HG02642 (cell line): Measurements from ENCODE around the gene TSPAN9.

Experiments
- ATAC-seq: cut with Tn5 transposase; IDR thresholded peaks from one replicate; pipeline ENCODE4 v1.9.1; 2021; ENCODE audit warnings: mild to moderate bottlenecking; ENCODE audit not compliant: unreplicated experiment, poor library complexity

The TSPAN9 gene

DNA sequence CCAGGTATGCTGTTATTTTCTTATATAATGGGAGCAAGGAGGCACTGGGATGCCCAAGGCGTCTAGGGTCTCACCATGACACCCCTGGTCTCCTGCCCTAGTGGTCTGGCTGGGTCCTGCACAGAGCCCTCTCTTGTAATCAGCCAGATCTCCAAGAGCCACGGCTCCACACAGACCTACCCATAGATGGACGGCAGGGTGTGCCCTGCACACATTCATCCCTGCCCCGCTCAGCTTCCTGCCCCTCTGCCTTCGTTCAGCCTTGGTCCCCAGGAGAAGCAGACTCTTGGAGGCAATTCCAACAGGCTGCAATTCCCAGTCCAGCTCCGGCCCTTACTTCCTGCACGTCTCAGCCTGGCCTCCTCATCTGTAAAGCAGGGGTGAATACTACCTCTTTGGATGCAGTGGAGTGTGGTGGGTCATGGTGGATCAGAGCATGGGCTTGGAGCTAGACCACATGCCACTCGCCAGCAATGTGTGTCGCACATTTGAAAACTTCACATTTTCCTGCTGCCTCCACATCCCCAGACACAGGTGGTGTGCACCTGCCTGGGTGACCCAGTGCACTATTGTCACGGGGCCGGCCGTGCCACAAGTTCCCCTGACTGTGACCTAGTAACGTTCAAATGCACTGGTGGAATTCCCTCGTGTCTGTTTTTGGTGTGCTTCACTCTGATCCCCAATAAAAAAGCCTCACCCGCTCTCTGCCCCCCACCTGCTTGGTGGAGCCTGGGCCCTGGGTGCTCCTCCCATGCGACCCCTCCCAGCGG is 242.7 kb downstream of the TSPAN9 start:
- no peak for ATAC-seq

DNA sequence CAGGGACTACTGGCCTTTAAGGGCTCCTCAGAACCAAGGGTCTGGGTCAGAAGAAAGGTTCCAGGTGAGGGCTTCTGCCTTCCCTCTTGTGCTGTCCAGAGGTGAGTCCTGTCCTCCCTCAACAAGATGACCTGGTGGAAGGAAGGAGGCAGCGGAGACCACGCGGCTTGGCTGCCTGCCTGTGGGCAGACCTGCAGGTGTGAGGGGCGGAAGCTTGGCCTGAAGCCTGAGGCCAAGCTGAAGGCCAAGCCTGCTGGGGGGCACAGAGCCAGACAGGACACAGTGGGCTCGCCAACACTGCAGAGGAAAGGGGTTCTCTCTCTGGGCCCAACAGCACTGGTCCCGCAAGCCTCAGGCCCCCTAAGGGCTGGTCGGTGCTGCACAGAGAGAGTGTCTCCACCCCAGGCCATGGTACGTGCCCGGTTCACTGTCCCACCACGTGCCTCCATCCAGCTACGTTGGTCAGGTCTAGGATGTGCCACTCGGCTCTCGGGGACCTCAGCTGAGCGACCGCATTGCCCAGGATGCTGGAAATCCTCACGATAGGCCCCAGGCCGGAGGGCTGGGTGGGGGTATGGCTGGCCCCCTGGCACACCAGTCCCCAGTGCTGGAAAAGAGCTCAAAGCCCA is 243.8 kb downstream of the TSPAN9 start:
- no peak for ATAC-seq

DNA sequence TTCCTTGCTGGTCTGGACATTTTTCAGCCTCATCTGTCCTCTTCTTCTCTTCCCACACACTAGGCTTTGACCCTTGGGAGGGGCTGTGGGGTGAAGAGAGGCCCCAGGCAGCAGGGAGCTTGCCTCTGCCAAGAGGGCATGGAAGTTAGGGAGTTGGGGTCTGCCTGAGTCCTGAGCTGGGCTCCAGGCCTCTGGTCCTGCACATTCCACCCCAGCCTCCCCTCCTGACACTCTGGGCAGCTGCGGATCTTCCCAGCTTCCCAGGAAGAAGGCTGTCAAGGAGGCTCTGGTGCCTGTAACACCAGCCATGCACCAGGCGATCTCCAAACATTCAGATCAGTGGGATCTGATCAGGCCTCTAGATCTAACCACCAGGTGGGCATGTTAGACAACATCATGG is 244.7 kb downstream of the TSPAN9 start:
- no peak for ATAC-seq

DNA sequence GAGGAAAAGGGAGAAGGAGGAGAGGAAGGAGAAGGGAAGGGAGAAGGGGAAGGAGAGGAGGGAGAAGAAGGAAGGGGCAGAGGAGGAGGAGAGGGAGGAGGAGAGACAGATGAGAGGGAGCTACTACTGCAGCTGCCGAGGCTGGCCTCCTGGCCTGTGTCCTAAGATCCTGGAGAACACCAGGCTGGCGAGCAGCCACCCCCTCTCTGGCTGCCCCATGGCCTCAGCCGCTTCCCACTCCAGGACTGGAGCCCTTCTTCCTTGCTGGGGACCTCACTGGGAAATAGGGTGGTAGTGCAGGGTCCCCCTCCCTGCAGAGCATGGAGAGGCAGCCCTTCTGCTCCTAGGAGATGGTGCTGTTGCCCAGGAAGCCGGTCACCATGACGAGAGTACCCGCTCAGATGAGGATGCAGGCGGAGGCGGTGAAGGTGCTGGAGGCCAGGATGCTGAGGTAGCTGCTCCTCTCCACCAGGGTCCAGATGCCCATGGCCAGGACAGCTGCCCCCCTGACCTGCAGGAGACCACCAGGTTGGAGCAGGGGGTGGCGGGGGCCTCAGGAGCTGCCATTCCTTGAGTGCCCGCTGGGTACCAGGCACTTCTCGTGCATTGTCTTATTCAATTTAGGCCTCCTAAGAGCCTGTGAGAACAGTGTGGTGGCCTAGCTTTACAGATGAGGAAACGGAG is 246.0 kb downstream of the TSPAN9 start:
- ATAC-seq = no peak

DNA sequence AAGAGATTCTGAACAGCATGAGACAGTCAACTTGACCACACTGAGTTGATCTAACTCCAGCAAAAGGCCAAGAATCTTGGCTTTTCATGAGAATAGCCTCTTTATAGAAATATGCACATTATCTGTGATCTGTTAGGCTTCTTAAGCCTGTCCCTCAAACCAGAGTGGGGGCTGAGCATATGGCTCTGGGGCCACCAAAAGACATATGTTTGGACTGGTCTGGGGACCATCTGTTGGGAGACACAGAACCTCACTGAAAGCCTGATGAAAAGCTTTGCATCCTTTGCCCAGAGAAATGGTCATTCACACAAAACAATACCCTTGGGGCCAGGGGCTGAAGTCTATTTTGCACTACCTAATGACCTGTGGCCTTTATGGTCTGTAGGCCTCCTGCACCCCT is 248.6 kb downstream of the TSPAN9 start:
- ATAC-seq = no peak

DNA sequence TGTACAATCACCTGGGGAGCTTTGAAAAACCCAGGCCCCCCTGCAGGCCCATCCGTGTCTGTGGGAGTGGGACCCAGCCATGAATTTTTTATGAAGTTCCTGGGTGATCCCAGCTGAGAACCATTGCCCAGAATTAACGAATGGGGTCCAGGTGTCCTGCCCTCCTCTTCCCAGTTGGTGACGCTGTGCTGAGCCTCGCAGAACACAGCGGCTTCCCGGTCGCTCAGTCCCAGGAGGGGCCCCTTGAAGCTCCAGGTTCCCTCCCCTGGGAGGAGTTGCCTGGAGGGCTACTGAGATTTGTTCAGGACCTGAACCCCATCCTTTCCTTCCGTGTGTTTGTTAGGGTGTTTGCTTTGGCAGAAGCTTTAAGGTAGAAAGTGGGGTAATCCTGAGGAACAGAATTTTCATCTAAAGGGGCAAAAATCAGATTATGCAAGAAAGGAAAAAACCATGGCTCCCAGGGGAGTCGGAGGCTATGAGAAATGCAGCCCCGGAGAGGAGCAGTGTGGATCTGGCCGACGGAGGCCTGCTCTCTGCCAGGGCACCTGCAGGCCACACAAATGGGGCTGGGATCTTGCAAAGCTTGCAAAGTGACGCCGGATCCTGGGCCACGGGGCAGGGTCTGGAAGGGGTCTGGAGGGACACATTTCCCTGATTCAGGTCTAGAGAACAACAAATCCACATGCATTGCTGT is 249.1 kb downstream of the TSPAN9 start:
- no peak for ATAC-seq

DNA sequence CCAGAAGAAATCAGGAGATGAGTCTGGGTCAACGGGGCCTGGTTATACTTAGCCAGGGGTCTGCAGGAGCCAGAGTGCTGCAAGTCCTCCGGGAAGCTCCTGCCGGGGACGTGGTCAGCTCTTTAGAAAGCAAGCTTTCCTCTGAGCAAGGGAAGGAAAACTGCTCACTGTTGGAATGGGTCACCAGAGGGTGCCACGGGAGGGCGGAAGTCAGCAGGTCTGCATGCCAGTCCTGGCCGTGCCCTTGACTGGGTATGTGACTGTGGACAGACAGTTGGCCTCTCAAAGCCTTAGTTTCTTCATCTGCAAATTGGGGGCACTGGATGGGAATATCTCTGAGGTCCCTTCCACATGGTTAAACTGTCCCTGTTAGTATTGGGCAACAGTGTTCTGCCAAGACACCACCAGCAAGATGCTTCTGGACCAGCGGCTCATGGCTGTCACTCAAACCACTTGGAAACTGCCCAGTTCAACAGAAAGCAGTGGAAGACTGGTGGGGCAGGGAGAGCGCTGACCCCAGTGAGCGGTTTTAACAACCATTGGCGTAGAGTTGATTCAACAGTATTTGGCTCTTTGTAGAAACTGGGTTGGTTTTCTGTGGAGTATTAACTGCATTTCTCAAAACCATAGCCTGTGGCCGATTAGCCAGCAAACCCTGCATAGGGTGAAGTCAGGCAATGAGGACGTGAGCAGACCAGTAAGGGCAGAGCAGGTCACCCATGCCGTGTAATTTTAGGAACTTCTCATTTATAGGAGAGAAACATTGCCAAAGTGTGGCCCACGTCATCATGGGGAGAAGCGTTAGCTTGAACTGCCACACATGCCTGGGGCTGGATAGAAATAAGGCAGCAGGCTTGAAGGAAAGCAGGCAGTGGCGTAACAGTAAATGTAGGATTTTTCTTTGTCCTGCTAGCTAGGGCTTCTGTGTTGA is 249.9 kb downstream of the TSPAN9 start:
- no peak for ATAC-seq

DNA sequence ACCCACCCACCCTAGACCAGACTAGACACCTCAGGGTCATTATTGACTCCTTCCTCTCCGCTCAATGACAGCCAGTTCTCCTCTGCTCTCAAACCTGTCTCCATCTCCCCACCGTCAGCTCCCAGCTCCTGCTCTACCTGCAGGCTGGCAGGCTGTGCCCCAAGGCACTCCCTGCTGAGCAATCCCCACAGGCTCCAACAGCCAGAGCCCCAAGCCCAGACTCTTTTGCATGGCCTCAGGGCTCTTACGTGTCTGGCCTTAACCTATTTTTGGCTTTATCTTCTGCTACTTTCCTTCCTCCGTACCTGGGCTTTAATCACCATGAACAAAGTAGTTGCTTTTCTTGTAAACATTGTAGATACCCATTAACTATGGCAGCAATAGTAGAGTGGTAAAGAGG is 250.9 kb downstream of the TSPAN9 start:
- ATAC-seq = no peak

DNA sequence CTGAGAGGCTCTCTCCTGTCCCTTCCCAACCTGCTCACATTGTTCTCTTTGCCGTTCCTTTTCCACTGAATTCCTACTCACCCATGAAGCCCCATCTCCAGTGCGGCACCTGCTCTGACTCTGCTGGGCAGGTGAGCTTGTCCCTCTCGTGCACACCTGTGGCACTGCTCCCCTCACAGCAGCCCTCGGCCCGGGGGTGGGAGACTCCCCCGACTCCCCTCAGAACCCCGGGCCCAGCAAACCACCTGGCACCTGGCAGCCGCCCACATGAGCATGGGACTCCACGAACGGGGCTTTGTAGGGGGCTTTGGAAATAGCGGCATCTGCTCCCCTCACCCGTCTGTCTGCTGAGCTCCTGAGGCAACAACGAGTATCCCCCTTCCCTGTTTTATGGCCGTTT is 251.4 kb downstream of the TSPAN9 start:
- ATAC-seq = no peak

DNA sequence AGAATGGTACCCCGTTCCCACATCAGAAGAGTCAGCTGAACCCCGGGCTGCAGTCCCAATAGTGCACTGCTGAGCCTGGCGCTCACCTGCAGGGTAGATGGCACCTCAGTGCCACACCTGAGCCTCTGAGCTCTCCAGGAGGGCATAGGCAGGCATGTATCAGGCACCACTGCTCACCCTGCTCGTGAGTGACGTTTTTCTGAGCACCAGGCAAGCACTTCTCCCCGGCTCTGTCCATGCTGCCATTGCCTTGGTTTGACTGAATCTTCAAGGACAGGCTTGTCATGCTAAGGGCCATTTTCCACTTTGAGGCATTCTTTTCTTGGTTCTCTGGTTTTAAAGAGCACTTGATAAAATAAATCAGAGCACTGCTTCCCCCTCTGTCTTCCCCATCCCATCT is 252.2 kb downstream of the TSPAN9 start:
- no peak for ATAC-seq

DNA sequence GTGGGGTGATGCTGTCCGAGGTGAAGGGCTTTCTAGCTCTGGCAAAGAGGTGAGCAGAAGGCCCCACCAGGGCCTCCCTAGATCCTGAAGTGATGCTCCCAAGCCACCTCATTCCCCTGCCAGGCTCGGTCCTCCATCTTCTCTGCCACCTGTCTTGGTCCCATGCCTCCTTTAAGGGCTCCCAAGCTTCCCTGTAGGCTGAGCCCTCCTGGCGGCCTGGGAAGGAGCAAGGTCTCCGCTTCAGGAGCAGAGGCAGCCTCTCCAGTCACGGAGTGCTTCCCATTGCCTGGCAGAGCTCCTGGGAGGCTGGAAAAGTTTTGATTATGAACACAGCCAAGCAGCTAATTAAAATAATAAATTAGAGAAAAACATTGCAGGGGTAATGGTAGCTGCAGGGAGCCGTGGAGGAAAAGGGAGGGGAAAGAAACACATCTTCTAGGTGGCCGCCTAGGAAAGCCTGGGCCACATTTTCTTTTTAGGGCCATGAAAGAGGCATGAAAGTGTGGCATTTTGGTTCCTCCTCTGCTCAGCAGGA is 253.9 kb downstream of the TSPAN9 start:
- no peak for ATAC-seq

DNA sequence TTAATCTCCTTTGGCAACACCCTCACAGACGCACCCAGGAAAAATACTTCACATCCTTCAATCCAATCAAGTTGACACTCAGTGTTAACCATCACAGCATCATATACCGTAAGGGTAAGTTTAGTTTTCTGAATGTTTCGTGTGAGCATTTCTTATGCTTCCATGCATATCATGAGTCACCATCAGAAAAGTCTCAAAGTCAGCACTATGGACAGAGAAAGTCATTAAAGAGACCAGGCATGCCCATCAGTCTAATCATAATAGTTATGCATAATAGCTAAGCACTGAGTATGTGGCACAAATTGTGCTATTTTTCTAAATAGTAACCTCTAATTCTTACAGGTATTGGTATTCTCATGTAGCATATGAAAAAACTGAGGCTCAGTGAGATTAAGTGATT is 255.0 kb downstream of the TSPAN9 start:
- no peak for ATAC-seq

DNA sequence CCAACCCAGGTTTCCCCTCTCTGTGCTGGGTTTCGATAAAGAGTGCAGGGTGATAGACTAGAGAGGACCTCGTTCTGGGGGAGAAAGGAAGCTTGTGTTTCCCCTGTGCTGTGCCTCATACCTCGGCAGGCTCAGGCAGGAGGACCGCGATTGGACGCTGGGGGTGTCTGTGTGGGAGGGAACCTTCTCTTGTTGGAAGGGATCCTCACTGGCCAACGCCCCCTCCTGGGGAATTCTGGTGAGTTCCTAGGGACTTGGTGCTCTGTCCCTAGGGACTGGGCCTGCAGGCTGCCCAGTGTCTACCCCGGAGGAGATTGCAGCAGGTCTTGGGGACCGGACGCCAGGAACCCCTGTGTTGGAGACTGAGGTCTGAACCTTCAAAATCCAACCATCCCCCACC is 256.4 kb downstream of the TSPAN9 start:
- no peak for ATAC-seq

DNA sequence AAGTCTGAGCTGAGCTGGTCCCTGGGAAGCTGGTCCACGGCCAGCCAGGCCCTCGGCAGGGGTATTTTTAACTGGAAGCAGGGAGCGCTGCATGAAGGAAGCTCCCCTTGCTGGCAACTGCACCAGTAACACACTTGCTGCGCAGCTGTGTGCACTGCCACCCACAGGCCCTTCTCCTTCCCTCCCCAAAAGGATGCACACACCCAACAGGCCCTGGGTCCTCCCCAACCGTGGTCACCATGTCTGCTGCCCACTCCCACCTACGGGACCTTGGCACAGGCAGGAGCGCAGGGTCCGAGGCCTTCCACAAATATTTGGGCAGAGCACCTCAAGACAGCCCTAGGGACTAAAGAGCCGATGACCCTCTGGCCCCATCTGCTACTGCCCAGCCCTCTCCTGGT is 256.8 kb downstream of the TSPAN9 start:
- ATAC-seq = no peak

DNA sequence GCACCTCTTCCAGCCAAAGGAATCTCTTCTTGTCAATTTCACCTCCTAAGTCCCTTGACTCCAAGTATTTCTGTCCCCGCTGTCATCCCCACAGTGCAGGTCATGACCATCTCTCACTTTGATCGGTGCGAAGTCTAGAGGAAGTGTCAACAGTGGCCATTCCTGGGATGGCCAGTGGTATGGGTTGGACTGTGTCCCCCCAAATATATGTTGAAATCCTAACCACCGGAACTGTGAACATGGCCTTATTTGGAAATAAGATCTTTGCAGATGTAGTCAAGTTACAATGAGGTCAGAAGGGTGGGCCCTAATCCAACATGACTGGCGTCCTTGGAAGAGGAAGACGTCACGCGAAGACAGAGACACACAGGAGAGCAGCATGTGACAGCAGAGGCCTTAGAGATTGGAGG is 257.9 kb downstream of the TSPAN9 start:
- ATAC-seq = no peak
